AG10803 (cell line): ENCODE results near the gene BAIAP2L2.
"Not testable (repeated sequence)": the region's sequence is repeated elsewhere in the genome, so short reads cannot be mapped to it uniquely, and the experiment has no call there.

ENCODE experiments used
- DNase-seq: peaks from one replicate; pipeline ENCODE4 v3.0.0; 2010; ENCODE audit warnings: low read depth
- H3K4me3 ChIP-seq: 2 replicates; pipeline ENCODE4 v1.5.1; 2011; ENCODE audit warnings: mild to moderate bottlenecking, low read length, control low read depth
- CTCF ChIP-seq: conservative IDR thresholded peaks from 2 replicates; pipeline ENCODE4 v1.5.1; 2011; ENCODE audit warnings: mild to moderate bottlenecking, low read length, control low read depth, inconsistent platforms

Gene BAIAP2L2

DNA sequence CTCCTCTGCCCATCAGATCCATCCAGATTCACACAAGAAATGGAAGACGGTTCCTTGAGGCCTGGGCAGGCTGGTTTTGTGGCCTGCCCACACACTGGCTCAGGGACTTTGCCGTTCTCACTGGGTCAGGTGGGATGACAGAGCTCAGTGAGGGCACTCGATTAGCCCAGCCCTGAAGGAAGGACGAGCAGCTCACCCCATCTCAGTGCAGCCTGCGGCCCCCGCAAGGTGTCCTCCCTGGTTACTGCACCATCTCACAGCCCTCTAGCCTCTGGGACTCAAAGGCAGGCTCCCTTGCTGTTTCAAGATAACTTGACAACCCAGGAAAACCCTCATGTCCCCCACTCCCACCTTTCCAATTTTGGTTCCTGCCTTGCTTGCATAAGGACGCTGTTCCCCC lies 30.7 kb downstream of the BAIAP2L2 start:
- no peak for DNase-seq
- no peak for TF ChIP-seq CTCF
- H3K4me3 ChIP-seq = no peak overlapping the region

- DNase-seq, H3K4me3 ChIP-seq: not testable (repeated sequence)
Observed at GRCh38 chr22:38079208-38079607, 31.3 kb downstream of the BAIAP2L2 start.

- no peak for DNase-seq
- H3K4me3 ChIP-seq = no peak overlapping the region
- TF ChIP-seq CTCF = no peak
Observed at GRCh38 chr22:38078046-38078840, 32.2 kb downstream of the BAIAP2L2 start.

DNA sequence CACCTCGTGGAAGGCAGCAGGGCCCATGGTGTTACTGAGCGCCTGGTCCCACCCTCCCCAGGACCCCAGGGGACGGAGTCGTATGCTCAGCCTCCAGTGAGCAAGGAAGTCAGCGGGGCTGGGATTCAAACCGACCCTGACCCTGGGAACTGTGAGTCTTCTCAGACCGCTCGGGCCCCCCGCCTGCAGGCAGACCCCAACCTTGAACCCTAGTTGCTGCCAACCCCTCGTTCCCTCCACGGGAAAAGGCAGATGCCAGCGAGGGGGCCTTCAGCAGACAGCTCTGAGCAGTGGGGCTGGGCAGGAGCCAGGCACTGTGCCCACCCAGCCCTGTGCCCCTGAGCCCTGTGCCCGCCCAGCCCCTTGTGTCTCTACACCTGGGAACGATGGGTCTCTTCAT lies 32.9 kb downstream of the BAIAP2L2 start:
- TF ChIP-seq CTCF = no peak
- DNase-seq = no peak
- no peak overlapping the region for H3K4me3 ChIP-seq

GRCh38 chr22:38077096-38077495 lies 33.4 kb downstream of the BAIAP2L2 start:
- TF ChIP-seq CTCF = no peak
- H3K4me3 ChIP-seq = no peak overlapping the region
- no peak for DNase-seq

- TF ChIP-seq CTCF = no peak
- H3K4me3 ChIP-seq = no peak overlapping the region
- DNase-seq = no peak
Observed at GRCh38 chr22:38075961-38076360, 34.5 kb downstream of the BAIAP2L2 start.

- no peak for DNase-seq
- no peak for TF ChIP-seq CTCF
- no peak overlapping the region for H3K4me3 ChIP-seq
Observed at GRCh38 chr22:38075105-38075825, 35.2 kb downstream of the BAIAP2L2 start.
